ENCODE data around the gene GLRA3.

DNA sequence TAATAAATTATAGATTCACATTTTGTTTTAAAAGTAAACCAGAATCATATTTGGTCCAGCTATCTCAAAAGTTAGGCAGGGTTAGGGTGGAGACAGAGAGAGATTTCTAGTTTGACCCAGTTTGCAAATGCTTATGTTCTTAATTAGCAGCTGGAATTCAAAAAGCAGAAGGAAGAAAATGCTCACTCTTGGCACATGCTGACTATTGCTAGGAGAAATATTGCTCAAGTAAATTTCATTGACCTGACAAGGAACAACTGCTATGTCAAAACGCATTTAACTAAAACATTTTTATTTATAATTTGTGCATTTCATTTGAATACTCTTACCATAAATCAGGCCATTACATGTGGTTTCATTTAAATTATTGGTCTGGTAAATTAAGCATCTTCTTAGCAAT, 131.8 kb downstream of the GLRA3 start:
- no peak for TF ChIP-seq RFX5 (IDR thresholded peaks at IDR 0.05; ENCODE audit: borderline replicate concordance, low read depth, low read length)
- TF ChIP-seq POLR2A (IDR thresholded peaks at IDR 0.05; ENCODE audit: control extremely low read depth in 1 of 2, low read depth in 2 of 2, low read length in 2 of 2), result no peak
- TF ChIP-seq, protein P1, sequence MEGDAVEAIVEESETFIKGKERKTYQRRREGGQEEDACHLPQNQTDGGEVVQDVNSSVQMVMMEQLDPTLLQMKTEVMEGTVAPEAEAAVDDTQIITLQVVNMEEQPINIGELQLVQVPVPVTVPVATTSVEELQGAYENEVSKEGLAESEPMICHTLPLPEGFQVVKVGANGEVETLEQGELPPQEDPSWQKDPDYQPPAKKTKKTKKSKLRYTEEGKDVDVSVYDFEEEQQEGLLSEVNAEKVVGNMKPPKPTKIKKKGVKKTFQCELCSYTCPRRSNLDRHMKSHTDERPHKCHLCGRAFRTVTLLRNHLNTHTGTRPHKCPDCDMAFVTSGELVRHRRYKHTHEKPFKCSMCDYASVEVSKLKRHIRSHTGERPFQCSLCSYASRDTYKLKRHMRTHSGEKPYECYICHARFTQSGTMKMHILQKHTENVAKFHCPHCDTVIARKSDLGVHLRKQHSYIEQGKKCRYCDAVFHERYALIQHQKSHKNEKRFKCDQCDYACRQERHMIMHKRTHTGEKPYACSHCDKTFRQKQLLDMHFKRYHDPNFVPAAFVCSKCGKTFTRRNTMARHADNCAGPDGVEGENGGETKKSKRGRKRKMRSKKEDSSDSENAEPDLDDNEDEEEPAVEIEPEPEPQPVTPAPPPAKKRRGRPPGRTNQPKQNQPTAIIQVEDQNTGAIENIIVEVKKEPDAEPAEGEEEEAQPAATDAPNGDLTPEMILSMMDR (IDR thresholded peaks at IDR 0.05; ENCODE audit: control extremely low read depth in 1 of 3, insufficient read depth in 1 of 3, low read depth in 1 of 3, low read length in 3 of 3), result no peak
- TF ChIP-seq CREB1 (IDR thresholded peaks at IDR 0.05), result no peak
- TF ChIP-seq POLR2AphosphoS5 (IDR thresholded peaks at IDR 0.05; ENCODE audit: low read depth, low read length), result no peak
- TF ChIP-seq CHD2 (IDR thresholded peaks at IDR 0.05; ENCODE audit: low read length), result no peak
- no peak for TF ChIP-seq EZH2 (IDR thresholded peaks at IDR 0.05; ENCODE audit: low read depth, low read length, severe bottlenecking)
- TF ChIP-seq SIX5 (IDR thresholded peaks at IDR 0.05; ENCODE audit: low read depth, low read length), result no peak
- no peak for TF ChIP-seq TAF1 (IDR thresholded peaks at IDR 0.05; ENCODE audit: low read depth, low read length)

All from H1 (cell line).